Psoas muscle (tissue), 8 donors: ENCODE results near the gene PSPC1. TPM values are rescaled to one million over a fixed set of nuclear protein-coding genes. Genes with fewer than 3 reads are reported as not detected.

Experiments
- ATAC-seq, 4 donors: fragments of 200-7000 bp; cut with Tn5 transposase; one replicate each; pipeline ENCODE4 v1.9.1; 2020; ENCODE audit warnings: moderate library complexity in 3 of 4, mild to moderate bottlenecking in 2 of 4
- DNase-seq, 2 donors: peaks; one replicate each; pipeline ENCODE4 v3.0.0-alpha.2; 2020
- H3K27ac ChIP-seq: fragments of 200-600 bp; one replicate; pipeline ENCODE4 v1.8.0; 2022
- H3K27me3 ChIP-seq, 3 donors: fragments of 200-600 bp in 1 of 3; one replicate each; pipeline versions ENCODE4 v1.6.1 to v1.8.0; 2013 to 2022; ENCODE audit warnings: low read length in 2 of 3, mild to moderate bottlenecking in 2 of 3, moderate library complexity in 1 of 3; ENCODE audit not compliant: insufficient read depth in 3 of 3
- H3K36me3 ChIP-seq, 2 donors: fragments of 200-600 bp in 1 of 2; one replicate each; pipeline versions ENCODE4 v1.6.1 to v1.8.0; 2013 to 2022; ENCODE audit warnings: low read depth in 1 of 2, mild to moderate bottlenecking in 1 of 2, moderate library complexity in 1 of 2; ENCODE audit not compliant: insufficient read depth in 1 of 2
- H3K4me1 ChIP-seq: fragments of 200-600 bp; one replicate; pipeline ENCODE4 v1.8.0; 2022
- H3K4me3 ChIP-seq: fragments of 200-600 bp; one replicate; pipeline ENCODE4 v1.8.0; 2022; ENCODE audit warnings: mild to moderate bottlenecking
- H3K9me3 ChIP-seq: fragments of 200-600 bp; one replicate; pipeline ENCODE4 v1.8.0; 2022
- CTCF ChIP-seq: fragments of 200-600 bp; IDR thresholded peaks from one replicate; pipeline ENCODE4 v1.8.0; 2022; ENCODE audit warnings: antibody characterized with exemption
- WGBS, 3 donors: extraction: QIAGEN DNeasy Blood & Tissue Kit; methylation state at CpG; one replicate each; pipeline versions ENCODE4 v1.1.6 to v1.1.7; 2013; 5-methylcytosine and 5-hydroxymethylcytosine counted together
- intact Hi-C, 2 donors: fragments of 100-400 bp; cut with DNase I; formaldehyde crosslinking; loops; one replicate each; pipeline versions ENCODE4 v1.11.0 to v1.14.2; 2022
- polyA plus RNA-seq, 3 donors: library from polyadenylated mRNA; stranded (reverse); fragments of 200-250 nt; gene quantifications; one replicate each; pipeline ENCODE4 v1.2.3, GENCODE V29; 2013
- total RNA-seq, 4 donors: library from RNA; stranded (reverse); fragmentation: NEBNext Ultra II Directional in 2 of 4; extraction: Animal tissue kit (Norgen Biotek cat#: 25700) in 2 of 4; gene quantifications; one replicate each; pipeline versions ENCODE4 v1.2.1 to v1.2.4, GENCODE V29; 2021 to 2023
- donor health status: healthy with polysubstance abuse.
- donor health status: DM: no; HTN: no; CAD: no; lungs with moderate emphysema.
- donor health status: Bipolar disorder and iron deficiency.
- donor health status: healthy.
- donor health status: DM: yes; HTN: yes; CAD: no.
- donor health status: DM: no; HTN: no; CAD: no.
- donor health status: DM: no; HTN: no; CAD: no.
- donor health status: DM: yes; HTN: yes; CAD: no.

PSPC1 gene
- total and polyA plus RNA-seq, 7 donors = 18.1 to 39.8 (median 24.8) TPM

- DNase-seq (no peak), ATAC-seq (no peak)
- no peaks in the 10 kb centered on the region for H3K4me1 ChIP-seq
- no peak for TF ChIP-seq CTCF
- H3K9me3 ChIP-seq = no peaks in the 10 kb centered on the region
- peaks cover 0 to 72% of the 10 kb centered on the region in 2 donors for H3K36me3 ChIP-seq
- WGBS, 3 donors = 32 to 53% (median 44%) methylated on average over 4 of the region's 4 CpGs
- H3K27ac ChIP-seq = no peak overlapping the region
- H3K27me3 ChIP-seq = no peaks in the 10 kb centered on the region
- intact Hi-C loops = no loop called here
- H3K4me3 ChIP-seq = no peak overlapping the region
Measured at GRCh38 chr13:19657872-19658591, 124.7 kb downstream of the PSPC1 start.

Other genes starting within 250 kb of the PSPC1 start
- gene TPTE2, start 221.4 kb downstream of the PSPC1 start, total RNA-seq = not detected
- gene TPTE2, start 221.4 kb downstream of the PSPC1 start, polyA plus RNA-seq = under 1 TPM in 1 of 3 donors, not detected in 2; 0.04 TPM
- gene MPHOSPH8, start 149.3 kb downstream of the PSPC1 start, total RNA-seq = 10 to 100 TPM in 3 of 4 donors, 1 to 10 TPM in 1; 9.2 to 15.6 (median 13.3) TPM
- gene MPHOSPH8, start 149.3 kb downstream of the PSPC1 start, polyA plus RNA-seq = 10 to 100 TPM in 1 of 3 donors, 1 to 10 TPM in 2; 9.0 to 20.6 (median 9.9) TPM
- gene ZMYM5, start 80.7 kb upstream of the PSPC1 start, total RNA-seq = 1 to 10 TPM; 5.5 to 8.0 (median 6.1) TPM
- 1 to 10 TPM; 3.2 to 7.6 (median 5.6) TPM for gene ZMYM5, start 80.7 kb upstream of the PSPC1 start, polyA plus RNA-seq
- 10 to 100 TPM; 25.4 to 42.8 (median 29.9) TPM for gene ZMYM2, start 175.8 kb upstream of the PSPC1 start, total RNA-seq
- gene ZMYM2, start 175.8 kb upstream of the PSPC1 start, polyA plus RNA-seq = 10 to 100 TPM in 1 of 3 donors, 1 to 10 TPM in 2; 6.7 to 18.3 (median 9.6) TPM